Fibroblast of lung (primary cell): ENCODE data around the gene SLC2A5. TPM values are rescaled to one million over a fixed set of nuclear protein-coding genes. Genes with fewer than 3 reads are reported as not detected.
A peak's percentile ranks its signal among the peaks of the same experiment; 100 is the strongest.

ENCODE experiments used
- DNase-seq, 2 donors: peaks; one replicate each; pipeline versions ENCODE4 v3.0.0 to v3.0.0-alpha.2; 2010; ENCODE audit warnings: low read depth in 2 of 2
- H2AFZ ChIP-seq: 2 replicates; pipeline ENCODE4 v1.5.1; 2012; ENCODE audit warnings: low read length, control low read depth, inconsistent platforms
- H3K27ac ChIP-seq: 2 replicates; pipeline ENCODE4 v1.5.1; 2011; ENCODE audit warnings: low read length, control low read depth; ENCODE audit not compliant: insufficient read depth
- H3K27me3 ChIP-seq: 2 replicates; pipeline ENCODE4 v1.5.1; 2011; ENCODE audit warnings: mild to moderate bottlenecking, low read length; ENCODE audit not compliant: control insufficient read depth, insufficient read depth
- H3K36me3 ChIP-seq: 2 replicates; pipeline ENCODE4 v1.5.1; 2011; ENCODE audit warnings: low read length; ENCODE audit not compliant: control insufficient read depth, insufficient read depth
- H3K4me1 ChIP-seq: 2 replicates; pipeline ENCODE4 v1.5.1; 2011; ENCODE audit warnings: low read length; ENCODE audit not compliant: control insufficient read depth, insufficient read depth; ENCODE audit errors: extremely low read depth
- H3K4me2 ChIP-seq: 2 replicates; pipeline ENCODE4 v1.5.1; 2011; ENCODE audit warnings: low read length, control low read depth; ENCODE audit not compliant: insufficient read depth; ENCODE audit errors: extremely low read depth
- H3K4me3 ChIP-seq, 4 experiments: fragments of 200-600 bp in 1 of 4; sonication (generic) in 1 of 4; replicated peaks in 1 of 4; 2 replicates each; pipeline ENCODE4 v1.5.1; 2011 to 2016; ENCODE audit warnings: low read length in 4 of 4, low read depth in 3 of 4, mild to moderate bottlenecking in 3 of 4, control low read depth in 2 of 4, inconsistent platforms in 1 of 4, mixed read lengths in 1 of 4; ENCODE audit not compliant: insufficient read depth in 1 of 4; ENCODE audit errors: control extremely low read depth in 1 of 4
- H3K79me2 ChIP-seq: 2 replicates; pipeline ENCODE4 v1.5.1; 2012; ENCODE audit warnings: mild to moderate bottlenecking, low read length, inconsistent platforms; ENCODE audit not compliant: control insufficient read depth, insufficient read depth
- H3K9ac ChIP-seq: 2 replicates; pipeline ENCODE4 v1.5.1; 2011; ENCODE audit warnings: mild to moderate bottlenecking, low read length, control low read depth; ENCODE audit not compliant: insufficient read depth
- H3K9me3 ChIP-seq: 2 replicates; pipeline ENCODE4 v1.5.1; 2012; ENCODE audit warnings: low read depth, low read length; ENCODE audit not compliant: control insufficient read depth, insufficient read depth
- H4K20me1 ChIP-seq: 2 replicates; pipeline ENCODE4 v1.5.1; 2011; ENCODE audit warnings: low read length; ENCODE audit not compliant: control insufficient read depth, insufficient read depth; ENCODE audit errors: extremely low read depth
- CTCF ChIP-seq, 2 donors: IDR thresholded peaks in 1 of 2; conservative IDR thresholded peaks in 1 of 2; 1 replicate in 1 of 2; 2 replicates in 1 of 2; pipeline ENCODE4 v1.5.1; 2011 to 2012; ENCODE audit warnings: low read length in 2 of 2, control low read depth in 1 of 2, inconsistent platforms in 1 of 2, low read depth in 1 of 2, mild to moderate bottlenecking in 1 of 2
- EZH2 ChIP-seq: IDR thresholded peaks from 2 replicates; pipeline ENCODE4 v1.5.1; 2012; ENCODE audit warnings: low read length, control low read depth, mild to moderate bottlenecking; ENCODE audit errors: missing control alignments
- polyA plus RNA-seq, 2 donors: library from polyadenylated mRNA; depleted of rRNA in 1 of 2; stranded (reverse) in 1 of 2; unstranded in 1 of 2; fragments of >200 nt; gene quantifications; 2 replicates each; pipeline ENCODE4 v1.2.1, GENCODE V29; 2011 to 2012; ENCODE audit warnings: missing spikeins in 1 of 2
- total RNA-seq: library from RNA; depleted of rRNA; stranded (reverse); fragments of >200 nt; gene quantifications from 2 replicates; pipeline ENCODE4 v1.2.1, GENCODE V29; 2014

Gene SLC2A5
- total and polyA plus RNA-seq, 2 donors (not counting 1 experiment from before 2014, with no cell fraction given), result 0.83 to 5.8 TPM

- TF ChIP-seq CTCF (conservative IDR thresholded peaks at IDR 0.05 in 1 of 2, IDR thresholded peaks at IDR 0.05 in 1 of 2; ENCODE audit: low read depth in 1 of 2, low read length in 2 of 2) (peak in 1 of 2 donors; percentile 20), EZH2 (no peak)
- H3K36me3 ChIP-seq, result no peaks in the 10 kb centered on the region
- no peak overlapping the region for H2AFZ ChIP-seq
- H3K27ac ChIP-seq, result no peak overlapping the region
- no peaks in the 10 kb centered on the region for H3K9me3 ChIP-seq
- no peaks in the 10 kb centered on the region for H3K79me2 ChIP-seq
- no peak overlapping the region for H3K4me3 ChIP-seq
- no peak overlapping the region for H3K9ac ChIP-seq
- H3K4me2 ChIP-seq, result no peak overlapping the region
- H4K20me1 ChIP-seq, result no peaks in the 10 kb centered on the region
- DNase-seq, result no peak
- no peaks in the 10 kb centered on the region for H3K27me3 ChIP-seq
- H3K4me1 ChIP-seq, result no peaks in the 10 kb centered on the region
Measured at GRCh38 chr1:8992936-8993687, 76.3 kb downstream of the SLC2A5 start.

GRCh38 chr1:8989821-8990220 is 79.6 kb downstream of the SLC2A5 start:
- Histone ChIP-seq H3K79me2 (no peaks in the 10 kb centered on the region), H2AFZ (no peak overlapping the region), H3K4me2 (no peak overlapping the region), H4K20me1 (no peaks in the 10 kb centered on the region), H3K4me1 (no peaks in the 10 kb centered on the region), H3K9ac (no peak overlapping the region), H3K9me3 (no peaks in the 10 kb centered on the region), H3K36me3 (no peaks in the 10 kb centered on the region), H3K4me3 (no peak overlapping the region), H3K27ac (no peak overlapping the region), H3K27me3 (no peaks in the 10 kb centered on the region)
- TF ChIP-seq EZH2 (no peak), CTCF (conservative IDR thresholded peaks at IDR 0.05 in 1 of 2, IDR thresholded peaks at IDR 0.05 in 1 of 2; ENCODE audit: low read depth in 1 of 2, low read length in 2 of 2) (no peak)
- DNase-seq, result no peak

GRCh38 chr1:8989061-8989460 is 80.4 kb downstream of the SLC2A5 start:
- Histone ChIP-seq H3K27me3 (no peaks in the 10 kb centered on the region), H2AFZ (no peak overlapping the region), H3K4me1 (no peaks in the 10 kb centered on the region), H3K9ac (no peak overlapping the region), H3K4me3 (no peak overlapping the region), H3K27ac (no peak overlapping the region), H3K36me3 (no peaks in the 10 kb centered on the region), H3K4me2 (no peak overlapping the region), H3K9me3 (no peaks in the 10 kb centered on the region), H4K20me1 (no peaks in the 10 kb centered on the region), H3K79me2 (no peaks in the 10 kb centered on the region)
- no peak for TF ChIP-seq EZH2
- TF ChIP-seq CTCF (conservative IDR thresholded peaks at IDR 0.05 in 1 of 2, IDR thresholded peaks at IDR 0.05 in 1 of 2; ENCODE audit: low read depth in 1 of 2, low read length in 2 of 2), result no peak
- DNase-seq, result no peak
